KMS-11 (cell line): Measurements from ENCODE around the gene ARHGEF39.

Experiments used
- H2AFZ ChIP-seq: fragments of 200-600 bp; sonication (generic); 2 replicates; pipeline ENCODE4 v1.6.1; 2016; ENCODE audit warnings: antibody characterized with exemption, mixed run types, low read depth
- H3K27ac ChIP-seq: fragments of 200-600 bp; sonication (generic); 2 replicates; pipeline ENCODE4 v1.6.1; 2016; ENCODE audit warnings: mild to moderate bottlenecking, mixed run types
- H3K27me3 ChIP-seq: fragments of 200-600 bp; sonication (generic); 2 replicates; pipeline ENCODE4 v1.6.1; 2017; ENCODE audit warnings: mild to moderate bottlenecking, low read depth, mixed run types, moderate library complexity; ENCODE audit not compliant: insufficient read depth
- H3K36me3 ChIP-seq: fragments of 200-600 bp; sonication (generic); 2 replicates; pipeline ENCODE4 v1.6.1; 2017; ENCODE audit warnings: mild to moderate bottlenecking, mixed run types; ENCODE audit not compliant: insufficient read depth
- H3K4me1 ChIP-seq: fragments of 200-600 bp; sonication (generic); 2 replicates; pipeline ENCODE4 v1.6.1; 2016; ENCODE audit warnings: mild to moderate bottlenecking, low read depth, mixed run types; ENCODE audit not compliant: poor library complexity, severe bottlenecking
- H3K4me2 ChIP-seq: fragments of 200-600 bp; sonication (generic); 2 replicates; pipeline ENCODE4 v1.7.0; 2016; ENCODE audit warnings: mild to moderate bottlenecking, mixed run types
- H3K4me3 ChIP-seq: fragments of 200-600 bp; sonication (generic); IDR thresholded peaks from 2 replicates; pipeline ENCODE4 v1.6.1; 2017; ENCODE audit warnings: low read depth, low read length, mixed read lengths; ENCODE audit not compliant: insufficient read depth
- H3K79me2 ChIP-seq: fragments of 200-600 bp; sonication (generic); 2 replicates; pipeline ENCODE4 v1.6.1; 2016; ENCODE audit warnings: low read depth, mixed run types; ENCODE audit not compliant: insufficient read depth
- H3K9ac ChIP-seq: fragments of 200-600 bp; sonication (generic); 2 replicates; pipeline ENCODE4 v1.6.1; 2016; ENCODE audit warnings: mild to moderate bottlenecking, mixed run types
- H4K20me1 ChIP-seq: fragments of 200-600 bp; sonication (generic); 2 replicates; pipeline ENCODE4 v1.6.1; 2016; ENCODE audit warnings: mild to moderate bottlenecking, mixed run types; ENCODE audit not compliant: insufficient read depth
- TF ChIP-seq, protein P1 (sequence below): fragments of 200-600 bp; sonication (generic); conservative IDR thresholded peaks from 2 replicates; pipeline ENCODE4 v1.6.1; 2017; ENCODE audit warnings: low read depth, mild to moderate bottlenecking, antibody characterized with exemption, low read length, moderate library complexity, mixed read lengths

ARHGEF39 gene

DNA sequence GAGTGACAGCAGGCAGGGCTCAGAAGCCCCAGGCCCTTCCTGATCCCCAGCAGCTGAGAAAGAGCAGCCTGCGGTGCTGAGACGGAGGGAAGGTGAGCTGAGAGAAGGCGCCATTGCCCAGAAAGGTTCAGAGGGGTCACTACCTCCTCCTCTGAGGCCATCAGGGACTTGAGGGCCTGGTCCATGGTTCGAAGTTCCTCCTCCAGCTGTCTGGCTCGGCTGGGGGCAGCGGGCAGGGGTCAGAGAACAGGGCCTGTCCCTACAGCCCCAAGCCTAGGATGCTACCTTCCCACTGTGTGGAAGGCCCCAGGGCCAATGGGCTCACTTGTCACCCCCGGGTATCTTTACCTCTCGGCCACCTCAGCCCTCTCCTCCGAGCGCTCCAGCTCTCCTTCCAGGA lies 19.9 kb upstream of the ARHGEF39 start:
- Histone ChIP-seq H2AFZ (no peak overlapping the region), H3K9ac (no peak overlapping the region), H3K4me1 (no peaks in the 10 kb centered on the region), H3K27me3 (no peaks in the 10 kb centered on the region), H3K4me2 (no peak overlapping the region), H4K20me1 (no peaks in the 10 kb centered on the region), H3K4me3 (no peak overlapping the region), H3K27ac (no peak overlapping the region), H3K79me2 (no peaks in the 10 kb centered on the region), H3K36me3 (no peaks in the 10 kb centered on the region)
- TF ChIP-seq, protein P1, sequence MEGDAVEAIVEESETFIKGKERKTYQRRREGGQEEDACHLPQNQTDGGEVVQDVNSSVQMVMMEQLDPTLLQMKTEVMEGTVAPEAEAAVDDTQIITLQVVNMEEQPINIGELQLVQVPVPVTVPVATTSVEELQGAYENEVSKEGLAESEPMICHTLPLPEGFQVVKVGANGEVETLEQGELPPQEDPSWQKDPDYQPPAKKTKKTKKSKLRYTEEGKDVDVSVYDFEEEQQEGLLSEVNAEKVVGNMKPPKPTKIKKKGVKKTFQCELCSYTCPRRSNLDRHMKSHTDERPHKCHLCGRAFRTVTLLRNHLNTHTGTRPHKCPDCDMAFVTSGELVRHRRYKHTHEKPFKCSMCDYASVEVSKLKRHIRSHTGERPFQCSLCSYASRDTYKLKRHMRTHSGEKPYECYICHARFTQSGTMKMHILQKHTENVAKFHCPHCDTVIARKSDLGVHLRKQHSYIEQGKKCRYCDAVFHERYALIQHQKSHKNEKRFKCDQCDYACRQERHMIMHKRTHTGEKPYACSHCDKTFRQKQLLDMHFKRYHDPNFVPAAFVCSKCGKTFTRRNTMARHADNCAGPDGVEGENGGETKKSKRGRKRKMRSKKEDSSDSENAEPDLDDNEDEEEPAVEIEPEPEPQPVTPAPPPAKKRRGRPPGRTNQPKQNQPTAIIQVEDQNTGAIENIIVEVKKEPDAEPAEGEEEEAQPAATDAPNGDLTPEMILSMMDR, result no peak

DNA sequence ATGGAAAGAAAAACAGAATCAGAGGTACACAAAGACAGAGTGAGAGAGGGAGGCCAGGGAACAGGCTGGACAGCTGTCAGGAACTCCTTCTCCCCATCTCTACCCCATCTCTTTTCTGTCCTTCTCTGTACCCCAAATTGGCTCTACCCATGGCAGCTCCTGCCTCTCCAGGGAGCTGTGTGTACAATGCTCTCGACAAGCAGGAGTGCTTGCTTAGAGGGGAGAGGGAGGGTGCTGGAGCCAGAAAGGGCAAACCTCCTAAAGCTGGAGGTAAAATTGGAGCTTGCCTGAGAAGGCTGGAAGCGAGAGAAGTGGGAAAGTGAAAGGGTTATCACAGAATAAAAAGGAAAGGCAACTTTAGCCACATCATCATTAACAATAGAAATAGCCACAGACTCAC lies 18.3 kb upstream of the ARHGEF39 start:
- TF ChIP-seq, protein P1, result no peak
- Histone ChIP-seq H3K4me1 (no peaks in the 10 kb centered on the region), H3K27ac (no peak overlapping the region), H3K4me3 (no peak overlapping the region), H3K79me2 (no peaks in the 10 kb centered on the region), H4K20me1 (no peaks in the 10 kb centered on the region), H3K9ac (no peak overlapping the region), H2AFZ (no peak overlapping the region), H3K27me3 (no peaks in the 10 kb centered on the region), H3K4me2 (no peak overlapping the region), H3K36me3 (no peaks in the 10 kb centered on the region)

DNA sequence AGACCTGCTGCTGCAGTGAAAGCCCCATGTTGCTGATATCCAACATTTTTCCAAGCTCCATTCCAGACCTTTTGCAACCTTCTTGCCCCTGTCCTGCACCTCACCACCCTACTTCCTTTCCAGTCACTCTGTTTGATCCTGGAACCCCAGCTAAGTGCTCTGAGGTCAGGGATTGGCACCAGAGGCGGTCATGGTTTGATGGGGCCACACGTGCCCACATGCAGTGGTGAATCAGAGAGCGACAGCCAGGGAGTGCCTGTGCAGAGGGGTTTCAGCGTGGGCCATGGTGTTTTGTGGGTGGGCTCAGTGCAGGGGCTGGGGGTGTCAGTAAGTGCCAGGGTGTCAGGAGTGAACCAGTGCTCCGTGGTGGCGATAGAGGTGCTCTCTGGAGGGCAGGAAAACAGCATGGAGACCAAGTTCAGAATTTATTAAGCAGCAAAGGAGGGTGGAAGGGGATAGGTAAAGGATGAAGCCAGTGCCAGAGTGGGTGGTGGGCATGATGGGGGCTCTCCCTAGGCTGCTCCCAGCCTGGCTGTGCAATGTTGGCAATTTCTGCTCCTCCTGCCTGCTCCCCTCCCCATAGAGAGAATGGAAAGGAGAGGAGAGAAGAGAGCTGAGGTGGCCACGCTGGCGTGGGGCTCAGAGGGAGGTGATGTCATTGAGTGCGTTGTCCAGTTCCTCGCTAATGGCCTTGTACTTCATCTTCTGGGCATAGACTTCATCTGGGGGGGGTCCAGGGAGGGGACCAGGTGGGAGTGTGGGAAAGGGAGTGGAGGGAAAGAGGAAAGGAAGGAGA lies 17.7 kb upstream of the ARHGEF39 start:
- TF ChIP-seq, protein P1, result no peak

DNA sequence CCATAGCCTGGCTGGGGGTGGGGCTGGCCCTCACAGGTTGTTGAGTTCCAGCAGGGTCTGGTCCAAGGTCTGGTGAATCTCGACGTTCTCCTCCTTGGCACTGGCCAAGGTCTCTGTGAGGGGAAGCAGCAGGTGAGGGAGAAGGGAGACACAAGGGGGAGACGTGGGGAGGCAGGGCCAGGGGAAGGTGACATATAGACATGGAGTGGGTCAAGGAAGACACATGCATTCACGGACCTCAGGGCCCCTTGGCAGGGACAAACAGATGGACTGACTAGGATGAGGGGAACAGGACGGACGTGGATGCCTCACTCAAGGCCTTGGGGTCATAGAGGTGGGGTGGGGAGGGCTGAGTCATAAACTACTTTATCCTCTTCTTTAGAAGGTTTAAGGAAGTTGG lies 17.1 kb upstream of the ARHGEF39 start:
- Histone ChIP-seq H3K27me3 (no peaks in the 10 kb centered on the region), H3K27ac (no peak overlapping the region), H4K20me1 (no peaks in the 10 kb centered on the region), H3K4me3 (no peak overlapping the region), H3K4me2 (no peak overlapping the region), H3K4me1 (no peaks in the 10 kb centered on the region), H2AFZ (no peak overlapping the region), H3K9ac (no peak overlapping the region), H3K79me2 (no peaks in the 10 kb centered on the region), H3K36me3 (no peaks in the 10 kb centered on the region)
- TF ChIP-seq, protein P1, result no peak

More for the DNA sequence above, 17.7 kb upstream of the ARHGEF39 start:
- Histone ChIP-seq H3K27me3 (no peaks in the 10 kb centered on the region), H3K4me3 (no peak overlapping the region), H2AFZ (no peak overlapping the region), H3K9ac (no peak overlapping the region), H3K4me2 (no peak overlapping the region), H3K4me1 (no peaks in the 10 kb centered on the region), H3K79me2 (no peaks in the 10 kb centered on the region), H4K20me1 (no peaks in the 10 kb centered on the region), H3K36me3 (no peaks in the 10 kb centered on the region), H3K27ac (no peak overlapping the region)
